AML-193 (cell line): ENCODE results near the gene MRPL51.

Experiments used
- DNase-seq, 2 experiments: peaks; one replicate each; lab custom pipeline; 2025; lab: John Stamatoyannopoulos, UW

MRPL51 gene

GRCh38 chr12:6461401-6462233 is 31.4 kb downstream of the MRPL51 start:
- peak; percentile 96 to 97 for DNase-seq

GRCh38 chr12:6460751-6461371 is 32.2 kb downstream of the MRPL51 start:
- no peak for DNase-seq

GRCh38 chr12:6459004-6459337 is 34.1 kb downstream of the MRPL51 start:
- no peak for DNase-seq

- DNase-seq, result no peak
These were observed 34.6 kb downstream of the MRPL51 start for GRCh38 chr12:6458281-6459003.

- DNase-seq, result no peak
These were observed 35.7 kb downstream of the MRPL51 start for GRCh38 chr12:6457220-6457945.

GRCh38 chr12:6452944-6453630 is 40.0 kb downstream of the MRPL51 start:
- DNase-seq, result no peak

GRCh38 chr12:6452245-6452943 is 40.7 kb downstream of the MRPL51 start:
- DNase-seq, result no peak

- peak; percentile 52 to 56 for DNase-seq
These were observed 41.5 kb downstream of the MRPL51 start, which contains the start of gene TAPBPL for GRCh38 chr12:6451348-6452244. TSS of gene TAPBPL (plus strand) at chr12:6452042. CDS start at chr12:6452249, 207 bp downstream.

GRCh38 chr12:6450869-6451347 is 42.2 kb downstream of the MRPL51 start:
- DNase-seq, result no peak

- no peak for DNase-seq
These were observed 42.8 kb downstream of the MRPL51 start for GRCh38 chr12:6450091-6450868.

- DNase-seq, result no peak
These were observed 48.1 kb downstream of the MRPL51 start, which contains the start of gene CD27 for GRCh38 chr12:6444704-6445688. TSS of gene CD27 (plus strand) at chr12:6444955. CDS start at chr12:6445096, 141 bp downstream.

- no peak for DNase-seq
These were observed 49.0 kb downstream of the MRPL51 start for GRCh38 chr12:6444031-6444430.

- DNase-seq, result no peak
These were observed 49.6 kb downstream of the MRPL51 start for GRCh38 chr12:6443361-6443983.

- DNase-seq, result no peak
These were observed 50.2 kb downstream of the MRPL51 start for GRCh38 chr12:6442836-6443235.
